GM08714 (cell line): ENCODE results near the gene DDI2.

ENCODE experiments used
- H3K4me3 ChIP-seq: fragments of 200-500 bp; sonication (Bioruptor generic); 2 replicates; pipeline ENCODE4 v1.5.1; 2014; ENCODE audit warnings: mild to moderate bottlenecking, low read length, inconsistent platforms
- ZNF274 ChIP-seq: IDR thresholded peaks from 2 replicates; pipeline ENCODE4 v1.6.1; 2012; ENCODE audit warnings: mild to moderate bottlenecking, low read depth, low read length

The DDI2 gene

GRCh38 chr1:15617173-15618076, at the start of gene DDI2:
DDI2 (plus strand) TSS chr1:15617458; CDS start chr1:15617671, 213 bp downstream.
- TF ChIP-seq ZNF274 = no peak
- peak within 1 kb of the TSS; percentile 91 for H3K4me3 ChIP-seq

- no peak for TF ChIP-seq ZNF274
- H3K4me3 ChIP-seq = no peak overlapping the region
Measured at GRCh38 chr1:15568387-15569073, 48.7 kb upstream of the DDI2 start.

DNA sequence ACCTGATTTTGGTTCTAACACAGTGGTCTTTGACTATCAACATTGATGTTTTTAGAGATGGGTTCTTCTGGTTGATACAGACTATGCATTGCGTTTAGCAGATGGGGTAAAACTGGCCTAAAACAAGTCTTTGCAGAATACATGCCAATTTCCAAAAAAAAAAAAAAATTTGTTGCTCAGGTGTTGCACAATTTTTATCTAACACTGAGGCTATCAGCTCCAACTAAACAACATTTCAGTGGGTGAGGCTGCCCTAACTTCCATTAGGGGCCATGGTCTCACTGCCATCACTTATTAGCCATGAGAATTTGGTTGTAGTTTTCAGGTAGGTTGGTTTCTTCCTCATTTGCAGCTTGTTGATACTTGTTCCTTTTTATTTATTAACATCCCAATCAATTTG, 46.4 kb upstream of the DDI2 start:
- H3K4me3 ChIP-seq = no peak overlapping the region
- no peak for TF ChIP-seq ZNF274

- no peak for TF ChIP-seq ZNF274
- no peak overlapping the region for H3K4me3 ChIP-seq
Measured at GRCh38 chr1:15571266-15571665, 46.0 kb upstream of the DDI2 start.

GRCh38 chr1:15573477-15573876, 43.8 kb upstream of the DDI2 start:
- H3K4me3 ChIP-seq = no peak overlapping the region
- TF ChIP-seq ZNF274 = no peak

DNA sequence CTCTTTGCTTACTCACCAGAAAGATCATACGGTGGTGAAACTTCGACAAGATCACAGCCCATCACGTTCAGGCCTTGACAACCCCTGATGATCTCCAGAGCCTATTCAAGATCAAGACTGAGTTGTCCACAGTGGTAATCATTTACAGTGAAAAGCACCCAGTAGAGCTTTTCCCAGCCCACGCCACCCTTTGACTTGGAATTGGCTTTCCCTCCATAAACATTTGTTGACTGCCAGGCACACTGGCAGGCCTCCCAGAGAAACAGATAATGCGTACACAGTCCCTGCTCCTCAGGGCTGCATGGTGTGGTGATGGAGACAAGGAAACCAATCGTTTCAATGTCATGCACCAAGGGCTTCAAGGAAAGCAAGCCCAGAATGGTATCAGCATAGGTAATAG, 42.5 kb upstream of the DDI2 start:
- TF ChIP-seq ZNF274 = no peak
- H3K4me3 ChIP-seq = no peak overlapping the region

- H3K4me3 ChIP-seq = no peak overlapping the region
- TF ChIP-seq ZNF274 = no peak
Measured at GRCh38 chr1:15575549-15576150, 41.6 kb upstream of the DDI2 start.

- no peak for TF ChIP-seq ZNF274
- H3K4me3 ChIP-seq = no peak overlapping the region
Measured at GRCh38 chr1:15577691-15578090, 39.6 kb upstream of the DDI2 start.

GRCh38 chr1:15578921-15579682, 38.2 kb upstream of the DDI2 start:
- TF ChIP-seq ZNF274 = no peak
- no peak overlapping the region; the same call in 1 of the 2 replicates for H3K4me3 ChIP-seq

DNA sequence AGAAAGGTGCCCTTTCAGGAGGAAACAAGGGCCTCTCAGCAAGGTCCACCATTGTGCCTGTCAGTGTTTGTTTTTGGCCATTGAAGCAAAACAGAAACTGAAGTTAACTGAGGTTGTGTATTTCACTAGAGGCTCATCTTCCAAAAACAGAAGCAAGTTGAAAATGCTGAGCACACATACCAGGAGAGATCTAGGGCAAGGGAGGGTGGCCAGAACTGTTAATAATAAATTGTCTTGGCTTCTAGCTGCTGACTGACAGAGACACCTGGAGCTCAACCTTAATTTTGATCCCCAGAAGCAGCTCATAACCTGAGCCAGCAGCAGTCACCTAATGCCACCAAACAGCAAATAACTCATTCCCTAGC, 37.6 kb upstream of the DDI2 start:
- TF ChIP-seq ZNF274 = no peak
- H3K4me3 ChIP-seq = no peak overlapping the region; the same call in 1 of the 2 replicates

DNA sequence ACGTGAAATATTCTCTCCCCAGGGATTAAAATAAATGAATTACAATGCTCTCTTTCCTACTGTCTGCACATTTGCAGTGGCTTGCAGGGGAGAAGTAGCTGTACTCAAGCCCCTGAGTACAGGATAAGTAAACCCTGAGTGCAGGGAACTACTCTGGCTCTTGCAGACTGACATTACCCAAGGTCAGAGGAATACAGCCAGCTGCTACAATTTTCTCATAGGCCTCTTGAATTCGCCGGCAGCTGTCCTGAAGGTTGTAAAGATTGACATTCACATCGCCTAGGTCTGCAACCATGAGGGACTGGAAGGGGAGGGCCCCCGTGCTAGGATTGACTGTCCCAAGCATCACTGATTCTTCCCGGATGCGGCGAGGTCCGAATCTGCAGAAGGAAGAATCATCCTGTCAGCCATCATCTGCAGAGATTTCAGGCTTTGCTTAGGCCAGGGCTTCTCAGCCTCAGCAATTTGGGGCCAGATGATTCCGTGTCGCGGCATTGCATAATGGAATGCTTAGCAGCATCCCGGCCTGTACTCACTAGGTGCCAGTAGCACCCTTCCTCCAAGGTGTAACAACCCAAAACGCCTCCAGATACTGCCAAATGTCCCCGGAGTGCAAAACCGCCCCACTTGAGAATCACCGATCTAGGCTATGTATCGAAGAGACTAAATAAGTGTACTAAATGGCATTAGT, 34.1 kb upstream of the DDI2 start:
- H3K4me3 ChIP-seq = no peak overlapping the region
- no peak for TF ChIP-seq ZNF274

GRCh38 chr1:15584489-15585363, 32.5 kb upstream of the DDI2 start, which contains the start of gene AGMAT:
AGMAT (minus strand) TSS chr1:15585051; CDS start chr1:15584967, 84 bp downstream.
- peak within 1 kb of the TSS; percentile 59; the same call in 1 of the 2 replicates for H3K4me3 ChIP-seq
- TF ChIP-seq ZNF274 = no peak

- H3K4me3 ChIP-seq = no peak overlapping the region
- no peak for TF ChIP-seq ZNF274
Measured at GRCh38 chr1:15592285-15592684, 25.0 kb upstream of the DDI2 start.
